Activated CD8-positive, alpha-beta memory T cell treated with anti-CD3 and anti-CD28 coated beads, Interleukin-2, amount 50 U/mL, for 24 hours (primary cell): Measurements from ENCODE around the gene SNX15.

Experiments used
- DNase-seq: peaks from one replicate; pipeline ENCODE4 v3.0.0-alpha.2; 2020; ENCODE audit errors: extremely low read depth

The SNX15 gene

DNA sequence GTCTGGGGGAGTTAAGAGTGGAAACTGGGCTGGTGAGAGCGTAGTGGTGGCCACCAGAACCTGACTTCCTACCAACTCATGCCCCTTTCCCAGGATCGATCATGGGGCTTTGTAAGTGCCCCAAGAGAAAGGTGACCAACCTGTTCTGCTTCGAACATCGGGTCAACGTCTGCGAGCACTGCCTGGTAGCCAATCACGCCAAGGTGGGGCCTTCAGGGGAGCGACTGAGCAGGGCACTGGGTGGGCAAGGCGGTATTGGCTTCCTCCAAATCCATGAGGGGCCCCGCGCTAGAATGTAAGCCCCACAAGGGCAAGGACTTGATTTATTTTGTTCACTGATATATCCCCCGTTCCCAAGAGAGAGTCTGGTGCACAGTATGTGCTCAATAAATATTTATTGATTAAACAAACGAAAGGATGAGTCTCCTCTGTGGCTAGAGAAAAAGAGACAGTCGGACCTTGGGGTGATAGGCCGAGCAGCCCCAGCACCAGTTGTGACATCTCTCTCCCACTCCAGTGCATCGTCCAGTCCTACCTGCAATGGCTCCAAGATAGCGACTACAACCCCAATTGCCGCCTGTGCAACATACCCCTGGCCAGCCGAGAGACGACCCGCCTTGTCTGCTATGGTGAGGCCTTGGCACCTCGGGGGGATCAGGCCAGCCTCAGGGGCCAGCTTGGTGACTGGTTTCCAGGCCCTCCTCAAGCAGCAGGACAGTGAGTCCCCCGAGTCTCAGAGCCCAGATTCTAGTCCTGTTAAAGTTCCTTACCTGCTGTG lies 57.5 kb downstream of the SNX15 start:
- no peak for DNase-seq

DNA sequence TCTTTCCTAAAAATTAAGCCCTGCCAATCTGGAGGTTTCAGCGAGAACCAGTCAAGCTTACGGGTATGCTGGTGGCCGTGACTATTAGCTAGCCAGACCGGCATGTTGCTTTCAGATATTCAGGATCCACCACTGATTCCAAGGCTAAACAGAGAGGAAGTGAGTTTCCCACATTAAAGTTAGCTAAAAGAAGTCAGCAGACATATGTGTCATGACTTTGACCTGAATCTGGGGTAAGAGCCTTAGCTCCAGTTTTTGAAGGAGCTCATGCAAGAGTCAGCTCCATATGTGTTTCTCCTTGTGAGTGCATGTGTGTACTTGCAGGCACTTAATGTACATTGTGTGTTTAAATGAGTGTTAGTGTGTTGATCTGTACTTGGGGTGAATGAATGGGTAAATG lies 58.2 kb downstream of the SNX15 start:
- DNase-seq = no peak

DNA sequence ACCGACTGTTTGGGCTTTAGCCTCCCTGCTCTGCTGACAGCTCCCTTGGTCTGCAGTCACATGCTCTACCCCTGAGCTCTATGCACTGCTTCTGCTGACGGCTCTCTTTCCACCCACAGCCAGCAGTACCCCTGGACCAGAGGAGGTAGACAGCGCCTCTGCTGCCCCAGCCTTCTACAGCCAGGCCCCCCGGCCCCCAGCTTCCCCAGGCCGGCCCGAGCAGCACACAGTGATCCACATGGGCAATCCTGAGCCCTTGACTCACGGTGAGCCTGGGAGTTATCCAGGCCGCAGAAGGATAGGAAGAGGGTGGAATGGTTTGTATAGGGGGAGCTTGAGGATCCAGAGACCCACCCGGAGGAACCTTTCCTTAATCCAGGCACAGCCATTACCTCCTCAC lies 59.6 kb downstream of the SNX15 start:
- no peak for DNase-seq

DNA sequence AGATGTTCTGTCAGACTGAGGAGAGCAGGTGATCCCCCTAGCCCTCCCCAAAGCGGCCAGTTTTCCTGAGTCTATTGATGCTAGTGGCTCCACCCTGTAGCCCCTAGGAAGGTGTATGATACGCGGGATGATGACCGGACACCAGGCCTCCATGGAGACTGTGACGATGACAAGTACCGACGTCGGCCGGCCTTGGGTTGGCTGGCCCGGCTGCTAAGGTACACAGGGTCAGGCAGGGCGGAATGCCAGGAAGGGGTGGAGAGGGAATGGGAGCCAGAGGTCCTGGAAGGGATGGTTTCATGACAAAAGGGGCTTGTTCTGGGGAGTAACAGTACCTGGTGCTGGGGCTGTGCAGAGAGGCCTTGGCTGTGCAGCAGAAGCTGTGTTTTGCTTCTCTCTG lies 60.0 kb downstream of the SNX15 start:
- no peak for DNase-seq

DNA sequence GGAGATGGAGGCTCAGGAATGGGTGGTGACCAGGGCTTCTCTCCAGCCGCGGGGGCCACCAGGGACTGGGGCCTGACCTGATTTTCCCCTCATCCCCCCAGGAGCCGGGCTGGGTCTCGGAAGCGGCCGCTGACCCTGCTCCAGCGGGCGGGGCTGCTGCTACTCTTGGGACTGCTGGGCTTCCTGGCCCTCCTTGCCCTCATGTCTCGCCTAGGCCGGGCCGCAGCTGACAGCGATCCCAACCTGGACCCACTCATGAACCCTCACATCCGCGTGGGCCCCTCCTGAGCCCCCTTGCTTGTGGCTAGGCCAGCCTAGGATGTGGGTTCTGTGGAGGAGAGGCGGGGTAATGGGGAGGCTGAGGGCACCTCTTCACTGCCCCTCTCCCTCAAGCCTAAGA lies 60.6 kb downstream of the SNX15 start:
- no peak for DNase-seq

DNA sequence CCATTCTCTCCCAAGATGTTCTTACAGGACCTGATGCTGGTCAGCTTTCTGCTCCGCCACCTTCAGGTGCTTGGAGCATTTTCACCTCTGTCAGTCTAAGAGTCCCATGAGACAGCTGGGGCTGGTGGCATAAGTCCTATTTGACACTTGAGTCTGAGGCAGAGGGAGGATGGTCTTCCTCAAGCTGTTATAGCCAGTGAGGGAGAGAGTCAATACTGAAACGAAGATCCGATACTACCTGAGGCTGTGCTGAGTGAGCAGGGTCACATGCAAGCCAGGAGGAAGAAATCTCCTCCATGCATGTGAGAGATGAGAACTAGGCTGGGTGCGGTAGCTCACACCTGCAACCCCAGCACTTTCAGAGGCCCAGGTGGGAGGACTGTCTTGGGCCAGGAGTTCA lies 62.4 kb downstream of the SNX15 start:
- no peak for DNase-seq
